ENCODE data around the gene STRIP2. TPM values are rescaled to one million over a fixed set of nuclear protein-coding genes. Genes with fewer than 3 reads are reported as not detected.

STRIP2 gene
- total RNA-seq, 1 experiment from 2014 or later = 6.5 TPM

DNA sequence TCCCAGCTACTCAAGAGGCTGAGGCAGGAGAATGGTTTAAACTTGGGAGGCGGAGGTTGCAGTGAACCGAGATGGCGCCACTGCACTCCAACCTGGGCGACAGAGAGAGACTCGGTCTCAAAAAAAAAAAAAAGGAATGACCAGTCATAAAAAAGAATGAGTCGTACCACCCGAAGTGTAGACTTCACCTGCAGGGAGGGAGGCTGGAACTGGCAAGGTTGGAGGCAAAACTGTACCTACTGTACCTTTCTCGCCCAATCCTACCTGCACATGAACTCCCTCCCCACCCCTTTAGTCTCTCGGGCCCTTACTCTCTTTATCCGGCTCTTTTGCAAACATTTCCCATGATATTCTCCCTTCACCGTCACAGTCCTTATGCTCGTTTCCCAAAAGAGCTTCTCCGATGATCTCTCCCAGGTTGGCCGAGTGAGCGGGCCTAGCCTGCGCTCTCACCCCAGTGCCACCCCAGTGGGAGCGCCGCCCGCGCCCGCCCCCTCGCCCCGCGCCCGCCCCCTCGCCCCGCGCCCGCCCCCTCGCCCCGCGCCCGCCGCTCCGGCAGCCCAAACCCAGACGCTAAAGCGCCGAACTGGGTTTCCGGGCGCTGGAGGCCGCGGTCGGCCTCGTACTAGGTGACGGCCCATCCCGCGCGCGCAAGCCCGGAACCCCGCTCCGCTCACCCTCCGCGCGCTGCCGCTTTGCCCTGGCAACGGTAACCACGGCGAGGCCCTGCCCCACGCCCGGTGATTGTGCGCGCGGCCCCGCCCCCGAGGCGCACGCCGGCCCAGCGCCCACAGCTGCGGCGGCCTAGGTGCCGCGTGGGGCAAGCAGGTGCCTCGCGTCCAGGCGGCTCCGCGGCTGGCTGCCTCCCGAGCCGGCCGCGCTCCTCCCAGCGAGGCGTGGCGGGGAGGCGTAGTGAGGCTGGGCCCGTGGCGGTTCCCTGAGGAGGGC is 67.8 kb downstream of the STRIP2 start, which contains the start of gene SMKR1:
Gene SMKR1 (plus strand): TSS at position 772 of the 948 bp plus-strand sequence. CDS start 294 bp downstream, outside the sequence.
- Mint-ChIP-seq H3K36me3 (ENCODE audit: insufficient read depth, unreplicated experiment) (no peaks in the 10 kb centered on the region), H3K4me1 (ENCODE audit: low read depth, unreplicated experiment) (peaks cover 10% of the 10 kb centered on the region), H3K27me3 (ENCODE audit: insufficient read depth, unreplicated experiment) (peaks cover 5% of the 10 kb centered on the region), H3K9me3 (ENCODE audit: unreplicated experiment) (no peaks in the 10 kb centered on the region), H3K27ac (ENCODE audit: unreplicated experiment) (no peak within 1 kb of the TSS), H3K4me3 (ENCODE audit: unreplicated experiment) (peak within 1 kb of the TSS; percentile 66)
- Histone ChIP-seq H3K4me3 (ENCODE audit: low read depth, low read length) (peak within 1 kb of the TSS; percentile 62), H3K27me3 (replicated peaks; ENCODE audit: control insufficient read depth, insufficient read depth, low read length) (no peaks in the 10 kb centered on the region), H3K4me1 (peaks cover 5% of the 10 kb centered on the region), H3K9me3 (no peaks in the 10 kb centered on the region), H3K36me3 (ENCODE audit: control insufficient read depth, insufficient read depth, low read length) (no peaks in the 10 kb centered on the region)
- ChIA-PET CTCF (interaction anchor here (0.7 kb wide), 1 partner anchor 13 kb away, joined by 3 read pairs; no protein-coding TSS in a partner anchor), POLR2A (no interaction called here)
- intact Hi-C loops (cut with micrococcal nuclease; ENCODE audit: unreplicated experiment) = loop anchor here (10.0 kb wide), 1 partner anchor 133 kb away; no protein-coding TSS in a partner anchor
- TF ChIP-seq, protein P1, sequence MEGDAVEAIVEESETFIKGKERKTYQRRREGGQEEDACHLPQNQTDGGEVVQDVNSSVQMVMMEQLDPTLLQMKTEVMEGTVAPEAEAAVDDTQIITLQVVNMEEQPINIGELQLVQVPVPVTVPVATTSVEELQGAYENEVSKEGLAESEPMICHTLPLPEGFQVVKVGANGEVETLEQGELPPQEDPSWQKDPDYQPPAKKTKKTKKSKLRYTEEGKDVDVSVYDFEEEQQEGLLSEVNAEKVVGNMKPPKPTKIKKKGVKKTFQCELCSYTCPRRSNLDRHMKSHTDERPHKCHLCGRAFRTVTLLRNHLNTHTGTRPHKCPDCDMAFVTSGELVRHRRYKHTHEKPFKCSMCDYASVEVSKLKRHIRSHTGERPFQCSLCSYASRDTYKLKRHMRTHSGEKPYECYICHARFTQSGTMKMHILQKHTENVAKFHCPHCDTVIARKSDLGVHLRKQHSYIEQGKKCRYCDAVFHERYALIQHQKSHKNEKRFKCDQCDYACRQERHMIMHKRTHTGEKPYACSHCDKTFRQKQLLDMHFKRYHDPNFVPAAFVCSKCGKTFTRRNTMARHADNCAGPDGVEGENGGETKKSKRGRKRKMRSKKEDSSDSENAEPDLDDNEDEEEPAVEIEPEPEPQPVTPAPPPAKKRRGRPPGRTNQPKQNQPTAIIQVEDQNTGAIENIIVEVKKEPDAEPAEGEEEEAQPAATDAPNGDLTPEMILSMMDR (IDR thresholded peaks at IDR 0.05; ENCODE audit: insufficient read depth in 1 of 2, low read depth in 1 of 2, low read length in 1 of 2, severe bottlenecking in 1 of 2, unreplicated experiment in 1 of 2) = no peak
- peak; percentile 66 to 79 for DNase-seq
- no TSS peak for BruUV-seq (replicated peaks)

DNA sequence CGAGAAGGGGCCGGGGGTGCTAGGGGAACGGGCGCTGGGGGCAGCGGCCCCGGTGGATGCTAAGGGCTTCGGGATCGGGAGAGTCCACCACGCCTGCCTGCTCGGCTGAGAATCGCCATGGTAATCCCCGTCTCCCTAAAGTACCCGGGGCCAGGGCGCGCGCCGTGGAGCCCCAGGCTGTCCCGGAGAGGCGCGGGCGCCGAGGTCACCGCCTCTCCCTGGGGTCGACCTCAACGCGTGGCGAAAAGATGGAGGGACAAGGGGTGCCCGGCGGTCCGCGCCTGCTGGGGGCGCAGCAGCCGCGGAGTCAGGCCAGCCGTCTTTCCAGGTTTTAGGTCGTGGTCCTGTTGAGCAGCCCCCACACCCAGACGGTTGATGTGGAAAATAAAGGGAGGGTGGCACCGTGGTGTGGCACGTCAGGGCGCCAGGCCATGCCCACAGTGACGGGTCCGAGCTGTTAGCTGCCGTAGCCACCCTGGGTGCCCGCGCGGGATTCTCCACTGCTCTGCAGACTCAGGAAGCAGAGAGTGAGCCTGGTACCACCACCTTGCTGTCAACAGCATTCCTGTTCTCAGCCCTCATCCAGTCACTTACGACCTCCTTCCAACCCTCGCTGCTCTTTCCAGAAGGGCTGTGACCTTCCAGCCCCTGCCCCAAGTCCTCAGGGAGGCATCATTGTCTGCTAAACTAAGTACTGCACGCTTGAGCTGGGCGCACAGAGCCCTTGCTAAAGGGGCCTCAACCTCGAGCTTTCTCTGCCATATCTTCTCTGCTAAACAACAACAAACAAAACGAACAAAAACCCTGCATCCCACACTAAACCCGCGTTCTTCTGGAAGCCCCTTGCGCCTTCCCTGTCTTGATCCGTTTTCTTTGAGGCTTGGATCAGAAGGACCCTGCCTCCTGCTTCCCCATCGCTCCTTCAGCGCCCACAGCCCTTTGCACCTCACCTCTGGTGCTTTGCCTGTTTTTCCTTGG is 68.8 kb downstream of the STRIP2 start:
- peaks cover 5% of the 10 kb centered on the region for H3K4me1 ChIP-seq
- ChIA-PET POLR2A (no interaction called here), CTCF (interaction anchor here (0.6 kb wide), 3 partner anchors 140 to 477 kb away, joined by 3 to 5 read pairs (median 4); no protein-coding TSS in a partner anchor)
- Mint-ChIP-seq H3K36me3 (ENCODE audit: insufficient read depth, unreplicated experiment) (no peaks in the 10 kb centered on the region), H3K4me1 (ENCODE audit: low read depth, unreplicated experiment) (peaks cover under 1% of the 10 kb centered on the region), H3K4me3 (ENCODE audit: unreplicated experiment) (peak overlapping the region; percentile 66), H3K9me3 (ENCODE audit: unreplicated experiment) (no peaks in the 10 kb centered on the region), H3K27me3 (ENCODE audit: insufficient read depth, unreplicated experiment) (peaks cover 5% of the 10 kb centered on the region), H3K27ac (ENCODE audit: unreplicated experiment) (no peak overlapping the region)
- H3K36me3 ChIP-seq (ENCODE audit: control insufficient read depth, insufficient read depth, low read length) = no peaks in the 10 kb centered on the region
- intact Hi-C loops (cut with micrococcal nuclease; ENCODE audit: unreplicated experiment) = loop anchor here (10.0 kb wide), 1 partner anchor 132 kb away; no protein-coding TSS in a partner anchor
- TF ChIP-seq, protein P1 (IDR thresholded peaks at IDR 0.05; ENCODE audit: insufficient read depth in 1 of 2, low read depth in 1 of 2, low read length in 1 of 2, severe bottlenecking in 1 of 2, unreplicated experiment in 1 of 2) = peak in 1 of 2 experiments; percentile 9
- H3K4me3 ChIP-seq (ENCODE audit: low read depth, low read length) = peak overlapping the region; percentile 62
- DNase-seq = no peak
- no peaks in the 10 kb centered on the region for H3K9me3 ChIP-seq
- BruUV-seq (replicated peaks) = no TSS peak
- no peaks in the 10 kb centered on the region for H3K27me3 ChIP-seq (replicated peaks; ENCODE audit: control insufficient read depth, insufficient read depth, low read length)
